Measurements from ENCODE around the gene SP140.
"Not testable (repeated sequence)": the region's sequence is repeated elsewhere in the genome, so short reads cannot be mapped to it uniquely, and the experiment has no call there.

The SP140 gene

GRCh38 chr2:230216489-230216888, 9.0 kb upstream of the SP140 start:
- H3K4me3 ChIP-seq (ENCODE audit: low read depth, low read length) = no peak overlapping the region
- ChIA-PET CTCF (no interaction called here), POLR2A (no interaction called here)
- DNase-seq (ENCODE audit: low read depth, low spot score) = no peak
- TF ChIP-seq CTCF (IDR thresholded peaks at IDR 0.05; ENCODE audit: insufficient read depth, low read length, missing control alignments) = no peak

GRCh38 chr2:230217424-230217823, 8.1 kb upstream of the SP140 start:
- H3K4me3 ChIP-seq (ENCODE audit: low read depth, low read length) = no peak overlapping the region
- DNase-seq (ENCODE audit: low read depth, low spot score) = no peak
- ChIA-PET POLR2A (no interaction called here), CTCF (interaction anchor here (2.2 kb wide), 1 partner anchor 57 kb away, joined by 5 read pairs; no protein-coding TSS in a partner anchor)
- no peak for TF ChIP-seq CTCF (IDR thresholded peaks at IDR 0.05; ENCODE audit: insufficient read depth, low read length, missing control alignments)

- ChIA-PET POLR2A (no interaction called here), CTCF (interaction anchor here (2.2 kb wide), 1 partner anchor 58 kb away, joined by 5 read pairs; no protein-coding TSS in a partner anchor)
- no peak for DNase-seq (ENCODE audit: low read depth, low spot score)
- no peak for TF ChIP-seq CTCF (IDR thresholded peaks at IDR 0.05; ENCODE audit: insufficient read depth, low read length, missing control alignments)
- H3K4me3 ChIP-seq (ENCODE audit: low read depth, low read length) = no peak overlapping the region
Measured at GRCh38 chr2:230218421-230218820, 7.1 kb upstream of the SP140 start.

- TF ChIP-seq CTCF (IDR thresholded peaks at IDR 0.05; ENCODE audit: insufficient read depth, low read length, missing control alignments) = no peak
- POLR2A ChIA-PET = interaction anchor here (0.6 kb wide), 1 partner anchor 151 kb away, joined by 3 read pairs; the partner anchor contains the start of gene SLC16A14
- CTCF ChIA-PET = interaction anchor here (1.5 kb wide), 1 partner anchor 22 kb away, joined by 3 read pairs; no protein-coding TSS in a partner anchor
- peak; percentile 44 for DNase-seq (ENCODE audit: low read depth, low spot score)
- H3K4me3 ChIP-seq (ENCODE audit: low read depth, low read length) = peak within 1 kb of the TSS; percentile 64
Measured at GRCh38 chr2:230219419-230220331, 5.9 kb upstream of the SP140 start, which contains the start of gene SP110. Gene SP110, minus strand, starts transcription at chr2:230219984. Its CDS starts 3,057 bp downstream, at chr2:230216927.

- no peak for DNase-seq (ENCODE audit: low read depth, low spot score)
- H3K4me3 ChIP-seq (ENCODE audit: low read depth, low read length) = peak overlapping the region; percentile 64
- TF ChIP-seq CTCF (IDR thresholded peaks at IDR 0.05; ENCODE audit: insufficient read depth, low read length, missing control alignments) = no peak
- ChIA-PET POLR2A (interaction anchor here (0.6 kb wide), 1 partner anchor 152 kb away, joined by 3 read pairs; the partner anchor contains the start of gene SLC16A14), CTCF (interaction anchor here (1.5 kb wide), 1 partner anchor 22 kb away, joined by 3 read pairs; no protein-coding TSS in a partner anchor)
Measured at GRCh38 chr2:230220347-230220969, 5.1 kb upstream of the SP140 start.

- CTCF ChIA-PET = no interaction called here
- no peak for TF ChIP-seq CTCF (IDR thresholded peaks at IDR 0.05; ENCODE audit: insufficient read depth, low read length, missing control alignments)
- H3K4me3 ChIP-seq (ENCODE audit: low read depth, low read length) = no peak overlapping the region
- POLR2A ChIA-PET = no interaction called here
- no peak for DNase-seq (ENCODE audit: low read depth, low spot score)
Measured at GRCh38 chr2:230221493-230221892, 4.0 kb upstream of the SP140 start.

GRCh38 chr2:230222829-230223228, 2.7 kb upstream of the SP140 start:
- POLR2A ChIA-PET; CTCF ChIA-PET; H3K4me3 ChIP-seq (ENCODE audit: low read depth, low read length); DNase-seq (ENCODE audit: low read depth, low spot score): not testable (repeated sequence)
